GM23338 (cell line): ENCODE results near the gene PELI3. TPM values are rescaled to one million over a fixed set of nuclear protein-coding genes. Genes with fewer than 3 reads are reported as not detected.
A peak's percentile ranks its signal among the peaks of the same experiment; 100 is the strongest.

Experiments used
- ATAC-seq: fragments of 200-7000 bp; cut with Tn5 transposase; 3 replicates; pipeline ENCODE4 v1.9.1; 2020
- DNase-seq: peaks from one replicate; pipeline ENCODE4 v3.0.0-alpha.2; 2015; ENCODE audit warnings: low spot score
- H2AFZ ChIP-seq: fragments of 200-600 bp; sonication (generic); 2 replicates; pipeline ENCODE4 v1.8.0; 2016; ENCODE audit warnings: antibody characterized with exemption, mild to moderate bottlenecking, moderate library complexity
- H3F3A ChIP-seq: fragments of 200-600 bp; sonication (generic); replicated peaks from 2 replicates; pipeline ENCODE4 v1.8.0; 2017; ENCODE audit warnings: antibody characterized with exemption, mixed run types, low read depth
- H3K27ac ChIP-seq: fragments of 200-600 bp; sonication (generic); 2 replicates; pipeline ENCODE4 v1.6.1; 2016; ENCODE audit warnings: low read depth
- H3K27me3 ChIP-seq: fragments of 200-600 bp; sonication (generic); 2 replicates; pipeline ENCODE4 v1.8.0; 2016; ENCODE audit warnings: mild to moderate bottlenecking, mixed run types, moderate library complexity; ENCODE audit not compliant: insufficient read depth
- H3K36me3 ChIP-seq: fragments of 200-600 bp; sonication (generic); 2 replicates; pipeline ENCODE4 v1.8.0; 2016; ENCODE audit warnings: mild to moderate bottlenecking; ENCODE audit not compliant: insufficient read depth
- H3K4me1 ChIP-seq: fragments of 200-600 bp; sonication (generic); 2 replicates; pipeline ENCODE4 v1.8.0; 2016; ENCODE audit warnings: mild to moderate bottlenecking, moderate library complexity; ENCODE audit not compliant: insufficient read depth
- H3K4me2 ChIP-seq: fragments of 200-600 bp; sonication (generic); 2 replicates; pipeline ENCODE4 v1.7.1; 2017; ENCODE audit warnings: mixed run types
- H3K4me3 ChIP-seq: fragments of 200-600 bp; sonication (generic); 2 replicates; pipeline ENCODE4 v1.6.1; 2016; ENCODE audit warnings: mixed run types
- H3K79me2 ChIP-seq: fragments of 200-600 bp; sonication (generic); replicated peaks from 2 replicates; pipeline ENCODE4 v1.8.0; 2017; ENCODE audit warnings: mild to moderate bottlenecking; ENCODE audit not compliant: insufficient read depth
- H3K9me2 ChIP-seq: fragments of 200-600 bp; sonication (generic); 2 replicates; pipeline ENCODE4 v1.8.0; 2017; ENCODE audit not compliant: insufficient read depth
- H4K20me1 ChIP-seq: fragments of 200-600 bp; sonication (generic); replicated peaks from 2 replicates; pipeline ENCODE4 v1.8.0; 2017; ENCODE audit warnings: mild to moderate bottlenecking; ENCODE audit not compliant: insufficient read depth
- H3K27ac Mint-ChIP-seq: 2 replicates; pipeline ENCODE4 v1.8.0; 2020; ENCODE audit warnings: inconsistent platforms, mild to moderate bottlenecking, moderate library complexity, mixed read lengths
- H3K27me3 Mint-ChIP-seq: 3 replicates; pipeline ENCODE4 v1.8.0; 2022; ENCODE audit warnings: low read depth, mild to moderate bottlenecking, moderate library complexity, mixed read lengths, inconsistent platforms; ENCODE audit not compliant: insufficient read depth, poor library complexity
- H3K36me3 Mint-ChIP-seq: 3 replicates; pipeline ENCODE4 v1.8.0; 2021; ENCODE audit warnings: low read depth, mild to moderate bottlenecking, inconsistent platforms, moderate library complexity, mixed read lengths
- H3K4me1 Mint-ChIP-seq: 3 replicates; pipeline ENCODE4 v1.8.0; 2020; ENCODE audit warnings: mild to moderate bottlenecking, inconsistent platforms, mixed read lengths
- H3K4me3 Mint-ChIP-seq: 3 replicates; pipeline ENCODE4 v1.8.0; 2021; ENCODE audit warnings: moderate library complexity, mild to moderate bottlenecking, inconsistent platforms, mixed read lengths
- H3K9me3 Mint-ChIP-seq: 3 replicates; pipeline ENCODE4 v1.8.0; 2020; ENCODE audit warnings: moderate library complexity, mild to moderate bottlenecking, inconsistent platforms, mixed read lengths
- CTCF ChIP-seq, 2 experiments: fragments of 200-600 bp in 1 of 2; sonication (generic) in 1 of 2; conservative IDR thresholded peaks; 2 replicates each; pipeline versions ENCODE4 v1.5.1 to v1.6.1; 2016 to 2017; ENCODE audit warnings: antibody characterized with exemption in 2 of 2, low read depth in 2 of 2, mild to moderate bottlenecking in 2 of 2, moderate library complexity in 1 of 2
- EZH2 ChIP-seq: fragments of 200-600 bp; sonication (generic); IDR thresholded peaks from one replicate; pipeline ENCODE4 v1.8.0; 2017; ENCODE audit warnings: antibody characterized with exemption, mild to moderate bottlenecking, low read depth; ENCODE audit not compliant: unreplicated experiment
- NANOG ChIP-seq: IDR thresholded peaks from 2 replicates; pipeline ENCODE4 v1.6.1; 2016; ENCODE audit warnings: antibody characterized with exemption, borderline replicate concordance
- POLR2AphosphoS5 ChIP-seq: IDR thresholded peaks from 2 replicates; pipeline ENCODE4 v1.6.1; 2016; ENCODE audit warnings: antibody characterized with exemption, low read depth
- STAT1 ChIP-seq: IDR thresholded peaks from one replicate; pipeline ENCODE4 v1.6.1; 2016; ENCODE audit warnings: antibody characterized with exemption; ENCODE audit not compliant: unreplicated experiment
- ZNF114 ChIP-seq: fragments of 250-450 bp; sonication (Bioruptor Pico); IDR thresholded peaks from 2 replicates; pipeline ENCODE4 v1.5.0; 2020; ENCODE audit warnings: mild to moderate bottlenecking, moderate library complexity
- ZNF331 ChIP-seq: fragments of 250-450 bp; sonication (Bioruptor Pico); IDR thresholded peaks from 2 replicates; pipeline ENCODE4 v1.5.0; 2020; ENCODE audit warnings: low read depth, mild to moderate bottlenecking, moderate library complexity
- ZNF462 ChIP-seq: fragments of 250-450 bp; sonication (Bioruptor Pico); IDR thresholded peaks from 2 replicates; pipeline ENCODE4 v1.5.0; 2020; ENCODE audit warnings: mild to moderate bottlenecking, moderate library complexity
- polyA plus RNA-seq: library from polyadenylated mRNA; unstranded; fragments of >200 nt; fragmentation: Nextera tagmentation; extraction: Ambion mirVana; gene quantifications from 2 replicates; pipeline ENCODE4 v1.2.1, GENCODE V29; 2016
- total RNA-seq: library from RNA; depleted of rRNA; stranded (reverse); fragments of >200 nt; shearing (Covaris generic); gene quantifications from 2 replicates; pipeline ENCODE4 v1.2.3, GENCODE V29; 2014
- TF ChIP-seq, protein P1 (sequence below): IDR thresholded peaks from one replicate; pipeline ENCODE4 v1.6.1; 2018; ENCODE audit warnings: antibody characterized with exemption; ENCODE audit not compliant: unreplicated experiment
- TF ChIP-seq, protein P2 (sequence below): IDR thresholded peaks from 2 replicates; pipeline ENCODE4 v1.6.1; 2016; ENCODE audit warnings: antibody characterized with exemption

PELI3 gene
- total and polyA plus RNA-seq, 2 experiments from 2014 or later: 2.8 to 9.1 TPM

DNA sequence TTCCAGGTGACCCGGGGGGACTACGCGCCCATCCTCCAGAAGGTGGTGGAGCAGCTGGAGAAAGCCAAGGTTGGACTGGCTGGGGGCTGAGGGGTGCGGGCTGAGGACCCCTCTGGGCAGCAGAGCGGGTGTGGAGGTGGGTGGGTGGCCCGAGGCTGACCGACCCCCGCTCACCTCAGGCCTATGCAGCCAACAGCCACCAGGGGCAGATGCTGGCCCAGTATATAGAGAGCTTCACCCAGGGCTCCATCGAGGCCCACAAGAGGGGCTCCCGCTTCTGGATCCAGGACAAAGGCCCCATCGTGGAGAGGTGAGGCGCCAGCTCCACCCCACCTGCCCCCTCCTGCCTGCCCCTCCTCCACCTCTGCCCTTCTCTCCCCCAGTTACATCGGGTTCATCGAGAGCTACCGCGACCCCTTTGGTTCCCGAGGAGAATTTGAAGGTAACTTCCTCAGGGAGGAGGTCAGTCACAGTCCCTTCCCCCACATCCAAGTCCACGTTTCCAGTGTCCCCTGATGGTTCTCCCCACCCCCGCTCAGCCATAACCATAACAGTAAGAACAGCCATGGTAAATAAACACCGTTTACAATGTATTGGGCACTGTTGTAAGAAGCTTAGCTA is 24.7 kb downstream of the PELI3 start:
- H3K9me3 Mint-ChIP-seq: no peaks in the 10 kb centered on the region
- Histone ChIP-seq H3K4me2 (peak overlapping the region; percentile 43; the same call in 1 of the 2 replicates), H3K79me2 (no peaks in the 10 kb centered on the region), H3K27ac (no peak overlapping the region; the same call in 1 of the 2 replicates), H4K20me1 (no peaks in the 10 kb centered on the region), H3F3A (0 out of 2 replicates have a peak, but pooled peaks cover 10% of the 10 kb centered on the region), H3K9me2 (no peaks in the 10 kb centered on the region), H3K4me1 (peaks cover 5% of the 10 kb centered on the region), H3K27me3 (no peaks in the 10 kb centered on the region), H2AFZ (no peak overlapping the region), H3K36me3 (no peaks in the 10 kb centered on the region; the same call in 1 of the 2 replicates), H3K4me3 (no peak overlapping the region)
- peak overlapping the region; percentile 89 for H3K27ac Mint-ChIP-seq
- H3K4me3 Mint-ChIP-seq: peak overlapping the region; percentile 16; the same call in 1 of the 3 replicates
- H3K36me3 Mint-ChIP-seq: peaks cover 37% of the 10 kb centered on the region
- H3K4me1 Mint-ChIP-seq: peaks cover 8% of the 10 kb centered on the region
- DNase-seq (peak; percentile 81), ATAC-seq (peak; percentile 92)
- TF ChIP-seq, protein P1, sequence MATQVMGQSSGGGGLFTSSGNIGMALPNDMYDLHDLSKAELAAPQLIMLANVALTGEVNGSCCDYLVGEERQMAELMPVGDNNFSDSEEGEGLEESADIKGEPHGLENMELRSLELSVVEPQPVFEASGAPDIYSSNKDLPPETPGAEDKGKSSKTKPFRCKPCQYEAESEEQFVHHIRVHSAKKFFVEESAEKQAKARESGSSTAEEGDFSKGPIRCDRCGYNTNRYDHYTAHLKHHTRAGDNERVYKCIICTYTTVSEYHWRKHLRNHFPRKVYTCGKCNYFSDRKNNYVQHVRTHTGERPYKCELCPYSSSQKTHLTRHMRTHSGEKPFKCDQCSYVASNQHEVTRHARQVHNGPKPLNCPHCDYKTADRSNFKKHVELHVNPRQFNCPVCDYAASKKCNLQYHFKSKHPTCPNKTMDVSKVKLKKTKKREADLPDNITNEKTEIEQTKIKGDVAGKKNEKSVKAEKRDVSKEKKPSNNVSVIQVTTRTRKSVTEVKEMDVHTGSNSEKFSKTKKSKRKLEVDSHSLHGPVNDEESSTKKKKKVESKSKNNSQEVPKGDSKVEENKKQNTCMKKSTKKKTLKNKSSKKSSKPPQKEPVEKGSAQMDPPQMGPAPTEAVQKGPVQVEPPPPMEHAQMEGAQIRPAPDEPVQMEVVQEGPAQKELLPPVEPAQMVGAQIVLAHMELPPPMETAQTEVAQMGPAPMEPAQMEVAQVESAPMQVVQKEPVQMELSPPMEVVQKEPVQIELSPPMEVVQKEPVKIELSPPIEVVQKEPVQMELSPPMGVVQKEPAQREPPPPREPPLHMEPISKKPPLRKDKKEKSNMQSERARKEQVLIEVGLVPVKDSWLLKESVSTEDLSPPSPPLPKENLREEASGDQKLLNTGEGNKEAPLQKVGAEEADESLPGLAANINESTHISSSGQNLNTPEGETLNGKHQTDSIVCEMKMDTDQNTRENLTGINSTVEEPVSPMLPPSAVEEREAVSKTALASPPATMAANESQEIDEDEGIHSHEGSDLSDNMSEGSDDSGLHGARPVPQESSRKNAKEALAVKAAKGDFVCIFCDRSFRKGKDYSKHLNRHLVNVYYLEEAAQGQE: no peak
- no peak for TF ChIP-seq ZNF331
- TF ChIP-seq STAT1: no peak
- TF ChIP-seq NANOG: no peak
- no peak for TF ChIP-seq POLR2AphosphoS5
- TF ChIP-seq, protein P2, sequence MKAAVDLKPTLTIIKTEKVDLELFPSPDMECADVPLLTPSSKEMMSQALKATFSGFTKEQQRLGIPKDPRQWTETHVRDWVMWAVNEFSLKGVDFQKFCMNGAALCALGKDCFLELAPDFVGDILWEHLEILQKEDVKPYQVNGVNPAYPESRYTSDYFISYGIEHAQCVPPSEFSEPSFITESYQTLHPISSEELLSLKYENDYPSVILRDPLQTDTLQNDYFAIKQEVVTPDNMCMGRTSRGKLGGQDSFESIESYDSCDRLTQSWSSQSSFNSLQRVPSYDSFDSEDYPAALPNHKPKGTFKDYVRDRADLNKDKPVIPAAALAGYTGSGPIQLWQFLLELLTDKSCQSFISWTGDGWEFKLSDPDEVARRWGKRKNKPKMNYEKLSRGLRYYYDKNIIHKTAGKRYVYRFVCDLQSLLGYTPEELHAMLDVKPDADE: no peak
- TF ChIP-seq CTCF (conservative IDR thresholded peaks at IDR 0.05; ENCODE audit: low read depth in 2 of 2): peak; percentile 53 to 63
- 0 out of 2 replicates have a peak, but pooled peaks have one; percentile 10 for TF ChIP-seq ZNF114 (CRISPR knock-in tag)
- TF ChIP-seq ZNF462 (CRISPR knock-in tag): no peak
- no peak for TF ChIP-seq EZH2
- peaks cover 12% of the 10 kb centered on the region for H3K27me3 Mint-ChIP-seq
